ENCODE results near the gene BCO1.
A peak's percentile ranks its signal among the peaks of the same experiment; 100 is the strongest.
"Not testable (repeated sequence)": the region's sequence is repeated elsewhere in the genome, so short reads cannot be mapped to it uniquely, and the experiment has no call there.

The BCO1 gene, protein sequence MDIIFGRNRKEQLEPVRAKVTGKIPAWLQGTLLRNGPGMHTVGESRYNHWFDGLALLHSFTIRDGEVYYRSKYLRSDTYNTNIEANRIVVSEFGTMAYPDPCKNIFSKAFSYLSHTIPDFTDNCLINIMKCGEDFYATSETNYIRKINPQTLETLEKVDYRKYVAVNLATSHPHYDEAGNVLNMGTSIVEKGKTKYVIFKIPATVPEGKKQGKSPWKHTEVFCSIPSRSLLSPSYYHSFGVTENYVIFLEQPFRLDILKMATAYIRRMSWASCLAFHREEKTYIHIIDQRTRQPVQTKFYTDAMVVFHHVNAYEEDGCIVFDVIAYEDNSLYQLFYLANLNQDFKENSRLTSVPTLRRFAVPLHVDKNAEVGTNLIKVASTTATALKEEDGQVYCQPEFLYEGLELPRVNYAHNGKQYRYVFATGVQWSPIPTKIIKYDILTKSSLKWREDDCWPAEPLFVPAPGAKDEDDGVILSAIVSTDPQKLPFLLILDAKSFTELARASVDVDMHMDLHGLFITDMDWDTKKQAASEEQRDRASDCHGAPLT

DNA sequence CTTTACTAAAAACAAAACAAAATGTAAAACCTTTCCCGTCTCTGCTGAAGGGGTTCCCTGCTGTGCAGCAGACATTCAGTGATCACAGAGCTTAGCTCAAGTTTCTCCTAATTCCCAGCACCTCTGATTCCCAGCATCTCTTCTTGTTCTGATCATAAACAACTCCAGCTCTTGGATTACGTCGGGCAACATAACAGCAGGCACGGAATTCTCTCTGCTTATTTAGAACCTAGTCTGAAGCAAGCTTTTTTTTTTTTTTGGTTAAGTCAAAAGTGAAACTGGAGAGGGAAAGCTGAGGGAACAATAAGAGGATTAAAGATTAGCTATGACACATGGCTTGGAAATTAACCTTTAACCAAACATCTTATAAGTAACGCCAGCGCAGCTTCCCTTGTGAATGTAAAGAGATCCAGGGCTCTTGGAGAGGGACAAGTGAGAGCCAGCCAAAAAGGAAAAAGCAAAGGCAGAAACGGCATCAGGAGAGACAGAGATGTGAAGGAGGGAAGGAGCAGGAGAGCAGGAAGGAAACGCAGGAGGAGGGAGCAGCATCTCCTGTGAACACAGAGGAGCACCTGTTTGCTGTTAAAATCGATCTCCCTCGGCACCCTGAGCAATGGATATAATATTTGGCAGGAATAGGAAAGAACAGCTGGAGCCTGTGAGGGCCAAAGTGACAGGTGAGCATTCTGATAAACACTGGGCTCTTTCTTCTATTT is at the start of gene BCO1:
TSS of gene BCO1 (plus strand) at position 394 of the 716 bp plus-strand sequence. CDS start at position 614, 220 bp downstream.
- peak within 1 kb of the TSS; percentile 39 for H3K4me3 ChIP-seq (ENCODE audit: low read depth, low read length)
- DNase-seq (ENCODE audit: low read depth): peak; percentile 29

GRCh38 chr16:81189100-81189664 is 49.3 kb upstream of the BCO1 start:
- H3K4me3 ChIP-seq (ENCODE audit: low read depth, low read length): no peak overlapping the region
- DNase-seq (ENCODE audit: low read depth): no peak

DNA sequence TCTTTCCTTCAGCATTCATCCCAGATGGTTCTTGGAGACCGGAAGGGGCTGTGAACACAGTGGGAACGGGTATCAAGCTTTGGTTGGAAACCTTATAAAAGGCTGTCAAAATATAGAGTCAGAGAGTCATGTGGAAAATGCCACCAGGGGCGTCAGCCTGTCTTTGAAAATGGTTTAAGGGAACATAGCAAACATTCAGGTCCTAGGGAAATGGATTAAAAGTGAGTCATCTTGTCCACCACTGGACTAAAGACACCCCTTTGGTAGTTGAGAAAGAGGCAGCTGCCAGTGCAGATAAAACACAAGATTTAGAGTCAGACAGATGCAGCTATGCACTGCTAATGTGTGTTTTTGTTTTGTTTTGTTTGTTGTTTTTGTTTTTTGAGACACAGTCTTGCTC is 47.8 kb upstream of the BCO1 start:
- no peak for DNase-seq (ENCODE audit: low read depth)
- H3K4me3 ChIP-seq (ENCODE audit: low read depth, low read length): no peak overlapping the region

GRCh38 chr16:81195885-81196534 is 42.5 kb upstream of the BCO1 start:
- no peak overlapping the region for H3K4me3 ChIP-seq (ENCODE audit: low read depth, low read length)
- no peak for DNase-seq (ENCODE audit: low read depth)

DNA sequence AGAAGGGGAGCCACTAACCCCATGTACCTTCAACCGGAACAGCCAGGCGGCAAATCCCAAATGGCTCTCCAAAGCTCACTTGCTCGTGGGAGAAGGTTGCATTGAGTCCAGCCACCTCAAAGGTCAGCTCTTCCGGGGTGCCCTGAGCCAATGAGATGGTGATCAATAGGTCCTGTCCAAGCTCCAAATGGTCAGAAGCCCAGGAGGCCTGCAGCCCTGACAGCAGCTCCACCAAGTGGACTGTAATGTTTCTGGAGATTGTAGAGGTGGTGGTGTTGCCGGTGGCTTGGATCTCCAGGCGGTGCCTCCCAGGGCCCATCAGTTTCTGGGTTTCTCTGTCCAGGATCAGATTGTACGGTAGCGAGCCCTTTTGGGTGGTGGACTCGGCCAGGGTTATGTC is 39.9 kb upstream of the BCO1 start:
- DNase-seq (ENCODE audit: low read depth): no peak
- H3K4me3 ChIP-seq (ENCODE audit: low read depth, low read length): no peak overlapping the region

- no peak for DNase-seq (ENCODE audit: low read depth)
- H3K4me3 ChIP-seq (ENCODE audit: low read depth, low read length): no peak overlapping the region
Observed at GRCh38 chr16:81201267-81201666, 37.2 kb upstream of the BCO1 start.

- DNase-seq (ENCODE audit: low read depth): peak; percentile 17
Observed at GRCh38 chr16:81204798-81205680, 33.5 kb upstream of the BCO1 start.

GRCh38 chr16:81207076-81207475 is 31.4 kb upstream of the BCO1 start:
- no peak for DNase-seq (ENCODE audit: low read depth)
- H3K4me3 ChIP-seq (ENCODE audit: low read depth, low read length): no peak overlapping the region

More at GRCh38 chr16:81204798-81205680, 33.5 kb upstream of the BCO1 start:
- no peak overlapping the region for H3K4me3 ChIP-seq (ENCODE audit: low read depth, low read length)

GRCh38 chr16:81210807-81211206 is 27.7 kb upstream of the BCO1 start:
- no peak overlapping the region for H3K4me3 ChIP-seq (ENCODE audit: low read depth, low read length)
- DNase-seq (ENCODE audit: low read depth): no peak

GRCh38 chr16:81212830-81213465 is 25.5 kb upstream of the BCO1 start:
- no peak for DNase-seq (ENCODE audit: low read depth)
- H3K4me3 ChIP-seq (ENCODE audit: low read depth, low read length): no peak overlapping the region

DNA sequence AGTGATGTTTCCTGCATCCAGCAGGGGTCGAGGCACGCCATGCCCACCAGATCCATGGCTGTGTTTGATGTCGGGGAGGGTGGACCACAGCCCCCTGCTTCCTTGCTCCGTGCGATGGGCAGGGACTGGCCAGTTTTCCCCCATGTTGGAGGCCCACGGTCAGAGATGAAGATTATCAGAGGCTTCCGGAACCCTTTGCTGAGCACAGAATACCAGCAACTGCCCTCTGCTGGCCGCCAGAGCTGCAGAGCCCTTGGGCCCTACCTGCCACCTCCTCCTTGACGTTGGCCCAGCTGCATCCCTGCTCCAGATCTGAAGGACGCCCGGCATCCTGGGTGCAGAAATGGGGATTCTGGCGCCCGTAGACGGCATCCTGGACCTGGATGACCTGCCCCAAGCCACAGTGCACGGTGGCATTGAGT is 23.7 kb upstream of the BCO1 start:
- H3K4me3 ChIP-seq (ENCODE audit: low read depth, low read length): no peak overlapping the region
- DNase-seq (ENCODE audit: low read depth): no peak

DNA sequence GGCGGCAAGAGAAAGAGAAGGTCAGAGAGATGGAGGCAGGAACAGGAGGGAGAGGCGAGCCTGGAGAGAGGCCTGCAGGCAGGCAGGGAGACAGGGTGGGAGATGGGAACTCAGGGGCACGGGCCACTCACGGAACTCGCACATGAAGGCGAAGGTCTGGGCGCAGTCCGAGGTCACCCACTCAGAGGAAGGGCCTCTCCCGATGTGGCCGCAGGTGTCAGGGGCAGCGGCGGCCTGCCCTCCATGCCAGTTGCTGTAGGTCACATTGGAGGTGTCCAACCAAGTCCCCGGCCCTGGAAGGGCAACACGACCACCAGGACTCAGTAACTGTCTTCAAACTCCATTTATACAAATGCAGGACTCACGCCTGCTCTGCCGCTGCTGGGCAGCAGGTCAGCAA is 22.4 kb upstream of the BCO1 start:
- DNase-seq (ENCODE audit: low read depth): no peak

GRCh38 chr16:81216706-81217105 is 21.8 kb upstream of the BCO1 start:
- no peak overlapping the region for H3K4me3 ChIP-seq (ENCODE audit: low read depth, low read length)
- DNase-seq (ENCODE audit: low read depth): no peak

More for the DNA sequence above, 22.4 kb upstream of the BCO1 start:
- H3K4me3 ChIP-seq (ENCODE audit: low read depth, low read length): no peak overlapping the region

GRCh38 chr16:81219151-81219550 is 19.3 kb upstream of the BCO1 start:
- no peak overlapping the region for H3K4me3 ChIP-seq (ENCODE audit: low read depth, low read length)
- no peak for DNase-seq (ENCODE audit: low read depth)

- no peak overlapping the region for H3K4me3 ChIP-seq (ENCODE audit: low read depth, low read length)
- no peak for DNase-seq (ENCODE audit: low read depth)
Observed at GRCh38 chr16:81220349-81220748, 18.1 kb upstream of the BCO1 start.

- no peak overlapping the region for H3K4me3 ChIP-seq (ENCODE audit: low read depth, low read length)
- no peak for DNase-seq (ENCODE audit: low read depth)
Observed at GRCh38 chr16:81221731-81222130, 16.8 kb upstream of the BCO1 start.

- DNase-seq (ENCODE audit: low read depth): no peak
- H3K4me3 ChIP-seq (ENCODE audit: low read depth, low read length): no peak overlapping the region
Observed at GRCh38 chr16:81224824-81225223, 13.7 kb upstream of the BCO1 start.

- DNase-seq (ENCODE audit: low read depth): not testable (repeated sequence)
Observed at GRCh38 chr16:81225697-81226096, 12.8 kb upstream of the BCO1 start.

More at GRCh38 chr16:81225697-81226096, 12.8 kb upstream of the BCO1 start:
- not testable (repeated sequence) for H3K4me3 ChIP-seq (ENCODE audit: low read depth, low read length)
